Transverse colon (tissue), 3 donors: ENCODE data around the gene ULBP3.

ENCODE experiments used
- CTCF ChIP-seq, 5 experiments: fragments of 200-600 bp in 3 of 5; fragments of 450-650 bp in 2 of 5; sonication (generic) in 3 of 5; IDR thresholded peaks; 1 replicate in 2 of 5; 2 replicates in 3 of 5; pipeline ENCODE4 v1.5.1; 2016 to 2017; ENCODE audit warnings: antibody characterized with exemption in 5 of 5, inconsistent platforms in 3 of 5, mild to moderate bottlenecking in 2 of 5, moderate library complexity in 1 of 5
- POLR2A ChIP-seq: fragments of 450-650 bp; IDR thresholded peaks from one replicate; pipeline ENCODE4 v1.6.1; 2016; ENCODE audit warnings: antibody characterized with exemption, mild to moderate bottlenecking, moderate library complexity

- TF ChIP-seq CTCF (IDR thresholded peaks at IDR 0.05) (peak; percentile 44 to 68 (median 51)), POLR2A (peak; percentile 73)
Observed at GRCh38 chr6:150068720-150069648, at the start of gene ULBP3.
